C4-2B (cell line): ENCODE data around the gene PARD3B.

Experiments used
- ZFX ChIP-seq: fragments of 450-650 bp; IDR thresholded peaks from 2 replicates; pipeline ENCODE4 v1.6.1; 2017
- TF ChIP-seq, protein P1 (sequence below): fragments of 450-650 bp; conservative IDR thresholded peaks from 2 replicates; pipeline ENCODE4 v1.5.1; 2017; ENCODE audit warnings: mild to moderate bottlenecking

DNA sequence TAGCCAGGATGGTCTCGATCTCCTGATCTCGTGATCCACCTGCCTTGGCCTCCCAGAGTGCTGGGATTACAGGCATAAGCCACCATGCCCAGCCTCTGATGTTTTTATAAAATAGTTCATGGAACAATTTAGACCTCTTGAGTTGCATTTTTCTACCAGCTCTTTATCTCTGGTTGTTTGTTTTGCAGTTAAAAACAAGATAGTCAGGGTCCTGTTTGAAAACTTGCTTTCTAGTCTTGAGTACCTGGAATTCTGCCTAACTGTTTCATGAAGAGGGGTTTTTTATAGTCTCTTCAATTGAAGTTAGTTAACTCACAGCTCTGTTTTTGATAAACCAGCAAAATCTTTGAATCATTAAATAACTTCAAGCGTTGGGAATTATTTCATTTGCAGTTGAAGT, 244.8 kb downstream of the PARD3B start:
- TF ChIP-seq, protein P1, sequence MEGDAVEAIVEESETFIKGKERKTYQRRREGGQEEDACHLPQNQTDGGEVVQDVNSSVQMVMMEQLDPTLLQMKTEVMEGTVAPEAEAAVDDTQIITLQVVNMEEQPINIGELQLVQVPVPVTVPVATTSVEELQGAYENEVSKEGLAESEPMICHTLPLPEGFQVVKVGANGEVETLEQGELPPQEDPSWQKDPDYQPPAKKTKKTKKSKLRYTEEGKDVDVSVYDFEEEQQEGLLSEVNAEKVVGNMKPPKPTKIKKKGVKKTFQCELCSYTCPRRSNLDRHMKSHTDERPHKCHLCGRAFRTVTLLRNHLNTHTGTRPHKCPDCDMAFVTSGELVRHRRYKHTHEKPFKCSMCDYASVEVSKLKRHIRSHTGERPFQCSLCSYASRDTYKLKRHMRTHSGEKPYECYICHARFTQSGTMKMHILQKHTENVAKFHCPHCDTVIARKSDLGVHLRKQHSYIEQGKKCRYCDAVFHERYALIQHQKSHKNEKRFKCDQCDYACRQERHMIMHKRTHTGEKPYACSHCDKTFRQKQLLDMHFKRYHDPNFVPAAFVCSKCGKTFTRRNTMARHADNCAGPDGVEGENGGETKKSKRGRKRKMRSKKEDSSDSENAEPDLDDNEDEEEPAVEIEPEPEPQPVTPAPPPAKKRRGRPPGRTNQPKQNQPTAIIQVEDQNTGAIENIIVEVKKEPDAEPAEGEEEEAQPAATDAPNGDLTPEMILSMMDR: no peak
- no peak for TF ChIP-seq ZFX
